ENCODE results near the gene PRPH.
A peak's percentile ranks its signal among the peaks of the same experiment; 100 is the strongest.
"Not testable (repeated sequence)": the region's sequence is repeated elsewhere in the genome, so short reads cannot be mapped to it uniquely, and the experiment has no call there.

PRPH gene

GRCh38 chr12:49295082-49295936 lies at the start of gene PRPH:
Gene PRPH (plus strand): TSS chr12:49295147. CDS start chr12:49295201, 54 bp downstream.
- DNase-seq: no peak

GRCh38 chr12:49251357-49251756 lies 43.6 kb upstream of the PRPH start:
- DNase-seq: no peak

GRCh38 chr12:49253033-49253623 lies 41.8 kb upstream of the PRPH start:
- no peak for DNase-seq

GRCh38 chr12:49255456-49255855 lies 39.5 kb upstream of the PRPH start:
- DNase-seq: not testable (repeated sequence)

GRCh38 chr12:49255857-49256637 lies 38.9 kb upstream of the PRPH start:
- no peak for DNase-seq

- DNase-seq: not testable (repeated sequence)
Observed at GRCh38 chr12:49257508-49258184, 37.3 kb upstream of the PRPH start.

- no peak for DNase-seq
Observed at GRCh38 chr12:49259452-49259851, 35.5 kb upstream of the PRPH start.

GRCh38 chr12:49260166-49260565 lies 34.8 kb upstream of the PRPH start:
- DNase-seq: no peak

GRCh38 chr12:49260571-49261363 lies 34.2 kb upstream of the PRPH start:
- no peak for DNase-seq

GRCh38 chr12:49261721-49262120 lies 33.2 kb upstream of the PRPH start:
- DNase-seq: no peak

- no peak for DNase-seq
Observed at GRCh38 chr12:49263400-49263763, 31.6 kb upstream of the PRPH start.

- DNase-seq: no peak
Observed at GRCh38 chr12:49264466-49264872, 30.5 kb upstream of the PRPH start.

GRCh38 chr12:49264873-49265792 lies 29.8 kb upstream of the PRPH start, which contains the start of gene TUBA1C:
Gene TUBA1C (plus strand): TSS chr12:49265082. CDS start chr12:49265182, 100 bp downstream.
- peak; percentile 86 for DNase-seq

- not testable (repeated sequence) for DNase-seq
Observed at GRCh38 chr12:49269191-49269590, 25.8 kb upstream of the PRPH start.

GRCh38 chr12:49272790-49273725 lies 21.9 kb upstream of the PRPH start:
- no peak for DNase-seq

- no peak for DNase-seq
Observed at GRCh38 chr12:49273726-49274395, 21.1 kb upstream of the PRPH start.

- DNase-seq: no peak
Observed at GRCh38 chr12:49274396-49275069, 20.4 kb upstream of the PRPH start.

Measured in KG1 (cell line).